Measurements from ENCODE around the gene CFAP73.
"Not testable (repeated sequence)": the region's sequence is repeated elsewhere in the genome, so short reads cannot be mapped to it uniquely, and the experiment has no call there.

CFAP73 gene

DNA sequence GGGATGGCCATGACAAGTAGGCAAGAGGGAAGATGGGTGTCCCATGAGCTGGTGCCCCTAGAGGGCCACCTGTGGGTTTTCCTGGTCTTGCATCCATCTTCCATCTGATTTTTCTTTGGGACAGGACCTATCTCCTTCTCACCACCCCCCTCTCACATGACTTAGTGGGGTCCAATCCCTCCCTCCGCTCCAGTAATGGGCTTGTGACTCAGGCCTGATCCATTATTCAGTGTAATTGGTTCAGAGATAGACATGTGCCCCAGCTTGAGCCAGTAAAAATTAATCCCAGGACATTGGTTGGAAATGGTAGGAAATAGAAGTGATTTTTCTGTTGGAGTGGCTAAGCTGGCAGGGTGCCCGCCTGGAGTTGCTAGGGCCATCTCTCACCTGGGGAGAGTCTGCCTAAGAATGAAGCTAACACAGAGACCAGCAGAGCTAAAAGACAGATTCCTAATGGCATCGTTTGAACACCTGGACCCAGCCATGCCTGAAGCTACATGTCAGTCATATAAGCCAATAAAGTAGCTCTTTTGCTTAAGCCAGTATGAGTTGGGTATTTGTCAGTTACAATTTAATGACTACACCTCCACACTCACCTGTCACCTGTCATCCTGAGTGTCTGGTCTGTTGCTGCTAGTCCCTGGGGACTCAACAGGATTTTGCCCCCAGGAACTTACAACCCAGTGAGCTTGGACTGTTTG, 28.7 kb upstream of the CFAP73 start:
- DNase-seq = no peak

GRCh38 chr12:113127791-113128199, 21.7 kb upstream of the CFAP73 start:
- no peak for DNase-seq

- DNase-seq = no peak
Measured at GRCh38 chr12:113128802-113129663, 20.5 kb upstream of the CFAP73 start.

DNA sequence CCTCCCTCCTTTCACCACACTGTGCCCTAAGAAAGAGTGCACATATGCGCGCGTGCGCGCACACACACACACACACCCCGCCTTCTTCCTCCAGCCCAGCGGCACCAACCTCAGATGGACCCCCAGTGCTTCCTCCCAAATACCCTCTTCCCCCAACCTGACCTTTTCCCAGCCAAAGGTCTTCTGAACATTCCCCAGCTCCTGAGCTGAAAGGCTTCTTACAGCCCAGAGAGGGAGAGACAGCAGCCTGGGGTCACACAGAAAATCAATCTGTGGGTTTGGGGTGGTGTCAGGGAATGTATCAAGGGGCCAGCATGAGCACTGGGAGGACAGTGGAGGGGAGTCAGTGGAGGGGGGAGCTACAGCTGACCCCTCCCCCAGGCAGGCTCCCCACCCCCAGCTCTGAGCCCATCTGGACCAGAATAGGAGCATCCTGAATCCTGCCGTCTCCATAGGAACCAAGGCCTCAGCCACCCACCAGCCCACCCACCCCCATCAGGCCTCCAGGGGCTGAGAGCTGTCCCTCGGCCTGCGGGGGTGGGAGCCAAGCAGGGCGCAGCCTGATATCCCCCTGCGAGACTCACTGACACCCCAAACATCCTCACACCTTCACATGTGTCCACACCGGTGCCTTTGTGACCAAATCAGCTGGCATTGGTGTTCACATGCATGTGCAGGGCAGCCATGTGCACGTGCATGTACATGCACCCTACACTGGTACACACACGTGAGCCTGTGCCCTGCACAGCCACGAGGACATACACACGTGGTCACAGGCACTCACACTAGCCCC, 19.7 kb upstream of the CFAP73 start:
- no peak for DNase-seq

DNA sequence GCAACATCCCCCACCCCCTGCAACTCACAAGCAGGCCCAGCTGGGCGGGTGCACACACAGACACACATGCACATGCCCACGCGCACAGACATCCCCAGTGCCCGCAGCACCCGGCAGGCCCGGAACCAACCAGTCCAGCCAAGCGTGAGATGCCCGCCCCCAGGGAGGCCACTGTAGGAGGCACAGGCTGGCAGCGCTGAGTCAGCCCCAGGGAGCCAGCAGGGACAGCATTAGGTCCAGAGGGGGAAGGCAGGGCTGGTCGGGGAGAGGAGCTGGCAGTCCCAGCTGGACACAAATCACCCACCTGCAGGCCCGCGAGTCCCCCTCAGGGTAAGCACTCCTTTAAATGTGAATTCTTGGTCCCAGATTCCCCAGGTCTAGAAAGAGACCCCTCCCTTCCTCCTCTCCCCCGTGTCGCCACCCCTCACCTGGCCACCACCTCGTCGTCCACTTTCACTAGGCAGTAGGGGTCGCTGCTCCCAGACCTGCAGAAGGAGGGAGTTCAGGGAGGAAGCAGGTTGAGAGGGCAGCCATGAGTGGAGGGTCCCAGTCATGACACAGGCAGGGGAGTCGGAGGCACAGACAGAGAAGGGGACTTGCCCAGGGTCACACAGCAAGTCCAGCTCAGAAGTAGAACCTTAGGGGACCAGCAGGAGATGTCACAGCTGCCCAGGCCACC, 18.9 kb upstream of the CFAP73 start:
- no peak for DNase-seq

- no peak for DNase-seq
Measured at GRCh38 chr12:113131556-113131955, 18.0 kb upstream of the CFAP73 start.

- DNase-seq = no peak
Measured at GRCh38 chr12:113133036-113133435, 16.5 kb upstream of the CFAP73 start.

DNA sequence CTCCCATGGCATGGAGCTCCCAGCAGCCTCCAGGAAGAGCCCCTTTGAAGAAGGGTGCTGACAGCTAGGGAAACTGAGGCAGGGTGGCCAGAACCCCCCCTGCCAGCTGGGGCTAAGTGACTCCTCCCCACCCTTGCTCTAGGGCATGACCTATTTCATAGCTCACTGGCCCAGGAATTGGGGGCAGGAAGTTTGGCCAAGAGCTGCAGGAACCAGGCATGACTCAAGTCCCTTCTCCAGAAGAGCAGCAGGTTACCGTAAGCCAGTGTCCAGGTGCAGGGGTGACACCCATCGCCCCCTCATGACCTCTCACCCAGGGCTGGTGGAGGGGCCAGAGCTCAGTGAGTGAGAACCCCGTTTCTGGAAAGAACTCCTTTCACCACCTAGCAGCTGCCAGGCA, 15.9 kb upstream of the CFAP73 start:
- no peak for DNase-seq

DNA sequence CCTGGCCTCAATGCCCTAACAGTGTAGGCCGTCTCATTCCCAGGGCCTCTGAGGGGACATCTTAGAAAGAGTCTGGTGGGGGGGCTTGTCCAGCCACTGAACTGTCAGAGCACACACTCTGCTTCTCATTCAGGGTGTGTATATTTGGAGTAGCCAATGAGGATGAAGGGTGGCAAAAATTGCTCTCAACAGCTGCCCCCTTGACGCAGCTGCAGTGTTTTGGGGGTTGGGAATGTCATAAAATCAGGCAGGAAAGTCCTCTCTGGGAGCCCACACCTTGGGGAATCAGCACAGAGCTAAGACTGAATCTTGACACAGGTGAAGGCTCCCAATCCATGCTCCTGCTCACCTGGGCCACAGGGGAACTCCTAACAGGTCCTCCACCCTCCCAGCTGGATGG, 15.5 kb upstream of the CFAP73 start:
- no peak for DNase-seq

DNA sequence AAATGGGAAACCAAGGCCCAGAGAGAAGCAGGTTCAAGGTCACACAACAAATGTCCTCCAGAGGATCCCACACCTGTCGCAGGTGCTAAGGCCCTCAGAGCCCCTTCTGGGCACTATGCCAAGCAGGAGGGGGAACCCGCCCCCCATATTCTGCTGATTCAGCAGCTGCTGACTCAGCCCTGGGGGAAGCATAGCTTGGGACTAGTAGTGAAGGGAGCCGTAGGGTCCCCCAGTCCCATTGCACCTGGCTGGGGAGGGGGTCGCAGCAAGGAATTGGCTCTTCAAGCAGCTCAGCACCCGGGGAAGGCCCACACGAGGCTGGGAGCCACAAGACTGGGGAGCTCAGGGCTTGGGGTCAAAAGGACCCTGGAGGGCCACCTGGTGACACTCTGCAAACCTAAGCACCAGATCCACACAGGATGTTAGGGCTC, 15.0 kb upstream of the CFAP73 start:
- DNase-seq = no peak

DNA sequence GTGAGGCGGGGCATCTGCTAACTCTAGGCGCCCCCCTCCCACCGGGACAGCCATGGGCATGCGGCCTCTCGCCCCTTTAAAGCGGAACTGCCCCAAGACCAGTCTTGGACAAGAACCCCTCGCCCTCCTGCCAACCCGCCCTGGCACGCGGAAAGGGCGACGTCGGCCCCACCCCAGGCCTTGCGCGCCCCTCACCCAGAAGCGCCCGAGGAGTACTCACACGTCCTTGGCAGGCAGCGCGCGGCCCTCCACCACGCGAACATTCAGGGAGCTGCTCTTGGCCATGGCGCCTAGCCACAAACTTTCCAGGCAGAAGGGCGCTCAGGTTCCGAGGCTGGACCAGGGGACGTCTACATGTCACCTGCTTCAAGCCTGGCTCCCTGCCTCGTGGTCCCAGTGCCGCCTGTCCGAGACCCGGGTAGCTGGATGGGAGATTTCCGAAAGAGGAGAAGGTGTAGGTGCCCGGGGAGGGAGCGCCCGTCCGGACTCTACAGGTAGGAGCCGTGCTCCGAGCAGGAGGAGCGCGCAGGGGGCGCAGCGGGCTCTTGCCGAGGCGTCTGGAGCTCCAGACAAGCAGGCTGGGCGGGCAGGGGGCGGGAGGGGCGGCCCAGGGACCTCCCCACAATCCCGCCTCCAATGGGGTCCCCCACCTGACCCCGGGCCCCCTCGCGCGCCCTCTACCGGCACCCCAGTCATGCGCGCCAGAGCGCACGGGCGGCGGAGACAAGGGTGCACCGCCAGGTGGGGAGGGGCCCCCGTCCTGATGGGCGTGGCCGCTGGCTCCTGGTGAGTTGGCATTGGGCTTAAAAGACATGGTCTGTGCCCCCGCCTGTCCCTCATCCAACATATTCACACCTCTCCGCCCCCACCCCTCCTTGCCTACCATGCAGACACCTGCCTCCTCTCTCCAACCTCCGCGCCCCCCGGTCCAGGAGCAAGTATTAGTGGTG, 14.1 kb upstream of the CFAP73 start, which contains the start of gene RASAL1:
Gene RASAL1 (minus strand): TSS at position 584 of the 950 bp plus-strand sequence. CDS start 299 bp downstream, at position 285.
- DNase-seq = peak; percentile 83

- DNase-seq = peak; percentile 65
Measured at GRCh38 chr12:113136128-113136989, 13.2 kb upstream of the CFAP73 start.

GRCh38 chr12:113136990-113137511, 12.5 kb upstream of the CFAP73 start:
- DNase-seq = no peak

GRCh38 chr12:113137861-113138783, 11.4 kb upstream of the CFAP73 start:
- no peak for DNase-seq

GRCh38 chr12:113138826-113139225, 10.7 kb upstream of the CFAP73 start:
- DNase-seq = no peak

DNA sequence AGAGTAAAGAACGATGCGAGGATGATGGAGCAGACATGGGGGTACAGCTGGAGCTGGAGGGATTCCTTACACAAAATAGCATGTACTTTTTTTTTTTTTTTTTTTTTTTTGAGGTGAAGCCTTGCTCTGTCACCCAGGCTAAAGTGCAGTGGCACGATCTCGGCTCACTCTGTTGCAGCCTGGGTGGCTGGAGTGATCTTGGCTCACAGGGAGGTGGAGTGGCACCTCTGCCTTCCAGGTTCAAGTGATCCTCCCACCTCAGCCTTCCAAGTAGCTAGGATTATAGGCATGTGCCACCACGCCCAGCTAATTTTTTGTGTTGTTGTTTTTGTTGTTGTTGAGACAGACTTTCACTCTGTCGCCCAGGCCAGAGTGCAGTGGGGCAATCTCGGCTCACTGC, 8.8 kb upstream of the CFAP73 start:
- DNase-seq = no peak

DNA sequence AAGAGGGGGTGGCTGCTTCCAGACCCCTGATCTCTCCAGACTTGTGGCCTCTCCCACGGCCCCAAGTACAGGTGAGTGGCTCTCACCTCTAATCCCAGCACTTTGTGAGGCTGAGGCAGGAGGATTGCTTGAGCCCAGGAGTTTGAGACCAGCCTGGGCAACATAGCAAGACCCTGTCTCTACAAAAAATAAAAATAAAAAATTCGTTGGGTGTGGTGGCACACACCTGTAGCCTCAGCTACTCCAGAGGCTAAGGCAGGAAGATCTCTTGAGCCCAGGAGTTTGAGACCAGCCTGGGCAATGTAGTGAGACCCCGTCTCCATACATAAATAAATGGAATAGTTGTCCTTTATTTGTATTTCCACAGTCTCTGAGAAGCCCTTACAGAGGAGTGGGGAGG, 7.8 kb upstream of the CFAP73 start:
- not testable (repeated sequence) for DNase-seq

DNA sequence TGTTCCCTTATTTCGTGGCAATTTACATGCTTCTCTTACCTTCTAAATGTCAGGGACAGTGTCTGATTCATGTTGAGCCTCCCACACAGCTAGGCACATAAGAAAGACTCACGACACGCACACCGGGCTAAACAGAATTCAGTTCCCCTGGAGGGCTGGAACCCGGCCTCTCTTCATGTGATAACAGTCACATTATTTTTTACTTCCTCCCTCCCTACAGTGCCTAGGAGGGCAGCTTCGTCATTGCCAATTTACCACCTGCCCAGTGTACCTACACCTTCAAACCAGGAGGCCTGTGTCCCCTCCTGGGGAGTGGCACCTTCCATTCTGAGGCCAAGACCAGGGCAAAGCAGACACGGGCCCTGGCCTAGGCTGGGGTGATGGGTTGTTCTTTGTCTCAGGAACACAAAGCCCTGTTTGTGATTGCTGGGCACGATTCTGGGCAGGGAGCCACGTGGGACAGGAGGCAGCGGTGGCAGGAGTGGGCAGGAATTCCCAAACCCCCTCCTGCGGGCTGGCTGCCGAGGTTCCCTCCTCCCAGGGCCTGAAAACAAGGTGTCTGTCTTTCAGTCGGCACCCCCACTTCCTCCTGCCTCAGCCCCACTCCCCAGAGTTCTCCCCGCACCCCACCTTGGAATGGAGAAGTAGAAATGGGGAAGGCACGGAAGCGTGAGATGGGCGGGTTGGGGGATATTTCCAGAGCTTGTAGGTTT, 7.2 kb upstream of the CFAP73 start:
- DNase-seq = no peak

Measured in CD4-positive, alpha-beta T cell treated with Interleukin-6 for 4 hours (primary cell).